ENCODE data around the gene SLC7A9.

SLC7A9 gene

GRCh38 chr19:32824916-32825608 lies 44.5 kb downstream of the SLC7A9 start:
- no peak for DNase-seq (ENCODE audit: low spot score)

- no peak for DNase-seq (ENCODE audit: low spot score)
Observed at GRCh38 chr19:32824191-32824751, 45.3 kb downstream of the SLC7A9 start.

GRCh38 chr19:32823747-32824102 lies 45.8 kb downstream of the SLC7A9 start:
- DNase-seq (ENCODE audit: low spot score) = no peak

GRCh38 chr19:32822916-32823746 lies 46.4 kb downstream of the SLC7A9 start:
- DNase-seq (ENCODE audit: low spot score) = no peak

- no peak for DNase-seq (ENCODE audit: low spot score)
Observed at GRCh38 chr19:32819419-32820400, 49.9 kb downstream of the SLC7A9 start.

GRCh38 chr19:32818536-32818935 lies 51.0 kb downstream of the SLC7A9 start:
- DNase-seq (ENCODE audit: low spot score) = no peak

GRCh38 chr19:32817569-32818476 lies 51.7 kb downstream of the SLC7A9 start:
- DNase-seq (ENCODE audit: low spot score) = no peak

- no peak for DNase-seq (ENCODE audit: low spot score)
Observed at GRCh38 chr19:32816555-32817099, 52.9 kb downstream of the SLC7A9 start.

GRCh38 chr19:32814624-32815023 lies 54.9 kb downstream of the SLC7A9 start:
- no peak for DNase-seq (ENCODE audit: low spot score)

GRCh38 chr19:32813862-32814425 lies 55.6 kb downstream of the SLC7A9 start:
- DNase-seq (ENCODE audit: low spot score) = no peak

- DNase-seq (ENCODE audit: low spot score) = no peak
Observed at GRCh38 chr19:32812571-32812970, 57.0 kb downstream of the SLC7A9 start.

GRCh38 chr19:32812036-32812435 lies 57.5 kb downstream of the SLC7A9 start:
- DNase-seq (ENCODE audit: low spot score) = no peak

- no peak for DNase-seq (ENCODE audit: low spot score)
Observed at GRCh38 chr19:32811151-32811550, 58.4 kb downstream of the SLC7A9 start.

- no peak for DNase-seq (ENCODE audit: low spot score)
Observed at GRCh38 chr19:32810452-32810851, 59.1 kb downstream of the SLC7A9 start.

GRCh38 chr19:32809754-32810153 lies 59.8 kb downstream of the SLC7A9 start:
- no peak for DNase-seq (ENCODE audit: low spot score)

GRCh38 chr19:32809254-32809653 lies 60.3 kb downstream of the SLC7A9 start:
- no peak for DNase-seq (ENCODE audit: low spot score)

GRCh38 chr19:32808236-32808635 lies 61.3 kb downstream of the SLC7A9 start:
- DNase-seq (ENCODE audit: low spot score) = no peak

GRCh38 chr19:32802840-32803239 lies 66.7 kb downstream of the SLC7A9 start:
- no peak for DNase-seq (ENCODE audit: low spot score)

- DNase-seq (ENCODE audit: low spot score) = no peak
Observed at GRCh38 chr19:32800754-32801153, 68.8 kb downstream of the SLC7A9 start.

GRCh38 chr19:32800191-32800590 lies 69.4 kb downstream of the SLC7A9 start:
- no peak for DNase-seq (ENCODE audit: low spot score)
